Muscle of leg (tissue), 11 donors: ENCODE data around the gene GYS1. TPM values are rescaled to one million over a fixed set of nuclear protein-coding genes. Genes with fewer than 3 reads are reported as not detected.

ENCODE experiments used
- DNase-seq: peaks from one replicate; pipeline ENCODE4 v3.0.0; 2013
- H3K27ac ChIP-seq: one replicate; pipeline ENCODE4 v1.5.1; 2013; ENCODE audit warnings: mild to moderate bottlenecking, low read length, control low read depth
- H3K27me3 ChIP-seq: one replicate; pipeline ENCODE4 v1.6.1; 2013; ENCODE audit warnings: low read length; ENCODE audit not compliant: control insufficient read depth, insufficient read depth
- H3K36me3 ChIP-seq: one replicate; pipeline ENCODE4 v1.6.1; 2013; ENCODE audit warnings: low read length; ENCODE audit not compliant: control insufficient read depth, insufficient read depth
- H3K4me1 ChIP-seq: one replicate; pipeline ENCODE4 v1.6.1; 2013; ENCODE audit warnings: low read length; ENCODE audit not compliant: control insufficient read depth, insufficient read depth
- H3K4me3 ChIP-seq: one replicate; pipeline ENCODE4 v1.5.1; 2013; ENCODE audit warnings: low read length, control low read depth
- H3K9me3 ChIP-seq: replicated peaks from 2 replicates; pipeline ENCODE4 v1.6.1; 2013; ENCODE audit warnings: low read depth, low read length; ENCODE audit not compliant: control insufficient read depth
- WGBS: methylation state at CpG from one replicate; pipeline ENCODE4 v1.1.5; 2013; ENCODE audit warnings: missing lambda C conversion rate; ENCODE audit not compliant: insufficient coverage; 5-methylcytosine and 5-hydroxymethylcytosine counted together
- polyA plus RNA-seq, 8 donors: library from polyadenylated mRNA; unstranded; fragments of 120-200 nt; gene quantifications; one replicate each; pipeline versions ENCODE4 v1.2.1 to v1.2.3, GENCODE V29; 2013; ENCODE audit warnings: inconsistent platforms in 1 of 8, low replicate concordance in 1 of 8; ENCODE audit not compliant: insufficient read length in 8 of 8, insufficient read depth in 1 of 8
- total RNA-seq: library from RNA; stranded (reverse); fragments of 120-200 nt; gene quantifications from one replicate; pipeline ENCODE4 v1.2.4, GENCODE V29; 2013

Gene GYS1
- total and polyA plus RNA-seq, 9 donors = 43.8 to 87.3 (median 63.5) TPM

GRCh38 chr19:49006905-49007304, 13.8 kb upstream of the GYS1 start:
- Histone ChIP-seq H3K36me3 (peaks cover 77% of the 10 kb centered on the region), H3K9me3 (no peaks in the 10 kb centered on the region), H3K27ac (no peak overlapping the region), H3K4me1 (no peaks in the 10 kb centered on the region), H3K4me3 (no peak overlapping the region), H3K27me3 (no peaks in the 10 kb centered on the region)
- 97% methylated on average over 21 of the region's 22 CpGs for WGBS
- no peak for DNase-seq

GRCh38 chr19:49004964-49005614, 12.0 kb upstream of the GYS1 start:
- H3K4me1 ChIP-seq = no peaks in the 10 kb centered on the region
- no peak overlapping the region for H3K27ac ChIP-seq
- H3K4me3 ChIP-seq = no peak overlapping the region
- H3K36me3 ChIP-seq = peaks cover 65% of the 10 kb centered on the region
- DNase-seq = no peak
- no peaks in the 10 kb centered on the region for H3K27me3 ChIP-seq
- WGBS = 96% methylated on average over 6 of the region's 7 CpGs
- H3K9me3 ChIP-seq = no peaks in the 10 kb centered on the region

DNA sequence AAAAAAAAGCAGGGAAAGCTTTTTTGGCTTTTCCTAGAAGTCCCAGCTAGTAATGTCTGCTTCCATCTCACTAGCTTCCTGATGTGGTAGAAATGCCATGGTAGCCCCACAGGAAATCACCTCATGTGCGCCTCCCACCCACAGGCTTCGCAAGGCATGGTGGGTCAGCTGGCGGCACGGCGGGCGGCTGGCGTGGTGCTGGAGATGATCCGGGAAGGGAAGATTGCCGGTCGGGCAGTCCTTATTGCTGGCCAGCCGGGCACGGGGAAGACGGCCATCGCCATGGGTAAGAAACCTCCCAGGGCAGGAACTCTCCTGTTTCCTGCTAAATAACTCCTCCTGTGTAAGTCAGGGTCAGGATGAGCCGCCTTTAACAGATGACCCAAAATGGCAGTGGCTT, 11.0 kb upstream of the GYS1 start:
- Histone ChIP-seq H3K4me3 (no peak overlapping the region), H3K27me3 (no peaks in the 10 kb centered on the region), H3K9me3 (no peaks in the 10 kb centered on the region), H3K4me1 (no peaks in the 10 kb centered on the region), H3K27ac (no peak overlapping the region), H3K36me3 (peaks cover 65% of the 10 kb centered on the region)
- DNase-seq = no peak
- WGBS = 98% methylated on average over 14 of the region's 15 CpGs

GRCh38 chr19:48999481-49000325, 6.6 kb upstream of the GYS1 start:
- Histone ChIP-seq H3K9me3 (no peaks in the 10 kb centered on the region), H3K27me3 (no peaks in the 10 kb centered on the region), H3K27ac (no peak overlapping the region), H3K4me1 (peaks cover 3% of the 10 kb centered on the region), H3K4me3 (no peak overlapping the region), H3K36me3 (peaks cover 41% of the 10 kb centered on the region)
- 53% methylated on average over 10 of the region's 16 CpGs for WGBS
- no peak for DNase-seq

- Histone ChIP-seq H3K4me1 (peaks cover 10% of the 10 kb centered on the region), H3K9me3 (no peaks in the 10 kb centered on the region), H3K4me3 (no peak overlapping the region), H3K27me3 (no peaks in the 10 kb centered on the region), H3K27ac (no peak overlapping the region), H3K36me3 (peaks cover 26% of the 10 kb centered on the region)
- no peak for DNase-seq
- 82% methylated on average over 5 of the region's 5 CpGs for WGBS
Measured at GRCh38 chr19:48997972-48998371, 4.9 kb upstream of the GYS1 start.

DNA sequence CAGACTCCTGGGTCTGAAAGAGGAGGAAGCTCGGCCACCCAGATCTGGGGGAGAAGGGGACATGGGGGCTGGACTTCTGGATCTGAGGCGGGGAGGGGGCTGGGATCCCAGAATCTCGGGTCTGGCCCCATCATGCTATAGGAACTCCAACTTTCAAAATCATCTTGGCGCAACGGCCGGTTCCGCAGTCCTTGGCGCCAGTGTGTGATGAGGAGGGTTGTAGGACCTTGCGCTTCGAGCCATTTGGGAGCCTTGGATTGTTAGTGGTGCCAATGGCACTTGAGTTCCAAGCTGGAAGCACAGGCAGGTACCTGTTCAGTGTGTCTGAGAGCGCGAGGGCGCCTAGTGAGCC, 902 bp upstream of the GYS1 start:
- Histone ChIP-seq H3K27ac (peak overlapping the region; percentile 100), H3K4me1 (peaks cover 48% of the 10 kb centered on the region), H3K9me3 (no peaks in the 10 kb centered on the region), H3K4me3 (peak overlapping the region; percentile 98), H3K36me3 (peaks cover 19% of the 10 kb centered on the region), H3K27me3 (no peaks in the 10 kb centered on the region)
- 2% methylated on average over 6 of the region's 13 CpGs for WGBS
- DNase-seq = no peak

GRCh38 chr19:48992581-48993174, 431 bp downstream of the GYS1 start:
- WGBS = 0% methylated on average over 15 of the region's 20 CpGs
- H3K4me1 ChIP-seq = peaks cover 52% of the 10 kb centered on the region
- peak overlapping the region; percentile 98 for H3K27ac ChIP-seq
- DNase-seq = no peak
- H3K27me3 ChIP-seq = no peaks in the 10 kb centered on the region
- peak overlapping the region; percentile 98 for H3K4me3 ChIP-seq
- H3K9me3 ChIP-seq = no peaks in the 10 kb centered on the region
- H3K36me3 ChIP-seq = peaks cover 30% of the 10 kb centered on the region

DNA sequence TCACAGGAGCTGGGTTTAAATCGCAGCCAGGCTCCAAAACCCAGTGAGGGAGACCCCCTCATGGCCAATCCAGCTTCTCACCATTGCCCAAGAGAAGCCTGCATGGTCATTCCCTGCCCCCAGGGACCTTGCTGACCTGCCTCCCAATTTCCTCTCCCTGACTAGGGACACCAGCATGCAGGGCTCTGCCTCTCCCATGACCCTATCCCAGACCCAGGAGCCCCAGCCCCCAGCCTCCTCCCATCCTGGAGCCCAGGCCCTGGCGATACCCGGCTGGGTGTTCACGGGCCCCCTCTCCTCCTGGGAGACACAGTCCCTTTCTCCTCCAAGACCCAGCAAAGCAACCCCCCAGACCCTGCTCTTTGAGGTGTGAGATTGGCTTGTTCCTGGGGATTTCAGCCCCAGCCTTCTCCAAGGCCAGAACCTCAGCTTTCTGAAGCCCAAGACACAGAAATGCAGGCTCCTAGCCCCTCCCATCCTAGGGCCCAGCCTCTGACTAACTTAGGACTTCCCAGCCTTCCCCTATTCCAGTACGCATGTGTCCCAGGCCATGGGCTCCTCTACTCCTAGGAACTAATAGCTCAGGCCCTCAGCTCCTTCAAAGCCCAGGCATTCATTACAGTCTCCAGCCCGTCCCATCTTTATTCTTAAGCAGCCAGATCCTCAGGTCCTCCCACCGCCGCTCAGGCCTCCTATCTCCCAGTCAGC, 1.1 kb downstream of the GYS1 start:
- DNase-seq = peak; percentile 92
- peak overlapping the region; percentile 98 for H3K27ac ChIP-seq
- 9% methylated on average over 5 of the region's 8 CpGs for WGBS
- H3K27me3 ChIP-seq = no peaks in the 10 kb centered on the region
- no peaks in the 10 kb centered on the region for H3K9me3 ChIP-seq
- peak overlapping the region; percentile 98 for H3K4me3 ChIP-seq
- H3K4me1 ChIP-seq = peaks cover 52% of the 10 kb centered on the region
- H3K36me3 ChIP-seq = peaks cover 34% of the 10 kb centered on the region

DNA sequence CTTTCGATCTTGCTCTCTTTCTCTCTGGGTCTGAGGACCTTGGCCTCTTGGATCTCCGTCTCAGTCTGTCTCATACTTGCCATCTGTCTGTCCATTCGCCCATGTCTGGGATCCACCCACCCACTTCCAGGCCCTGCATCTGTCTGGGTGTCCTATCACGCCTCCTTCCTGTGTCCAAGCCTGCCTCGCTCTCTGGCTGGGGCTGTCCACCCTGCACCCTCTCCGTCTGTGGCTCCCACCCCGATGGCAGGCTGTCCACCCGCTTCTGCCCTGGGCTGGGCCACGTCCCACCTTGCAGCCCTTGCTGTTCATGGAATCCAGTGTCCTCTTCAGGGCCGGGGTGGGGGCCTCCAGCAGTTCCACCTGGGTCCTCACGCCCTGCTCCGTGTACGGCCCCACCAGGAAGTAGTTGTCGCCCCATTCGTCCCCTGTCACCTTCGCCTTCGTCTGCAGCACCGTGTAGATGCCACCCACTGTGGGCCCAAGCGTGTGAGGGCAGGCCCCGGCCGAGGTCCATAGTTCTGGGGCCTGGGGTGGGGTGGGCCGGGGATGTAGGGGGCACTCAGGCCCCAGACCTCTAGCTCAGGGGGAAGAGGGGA, 2.0 kb downstream of the GYS1 start:
- peaks cover 43% of the 10 kb centered on the region for H3K36me3 ChIP-seq
- DNase-seq = no peak
- peak overlapping the region; percentile 98 for H3K27ac ChIP-seq
- peaks cover 52% of the 10 kb centered on the region for H3K4me1 ChIP-seq
- peak overlapping the region; percentile 98 for H3K4me3 ChIP-seq
- no peaks in the 10 kb centered on the region for H3K27me3 ChIP-seq
- H3K9me3 ChIP-seq = no peaks in the 10 kb centered on the region
- WGBS = 88% methylated on average over 15 of the region's 22 CpGs
